HL-60/S4 treated with phorbol 12-myristate 13-acetate at 8.2 ng/mL for 4 days and 3 days (cell line): Measurements from ENCODE around the gene HLCS.

ENCODE experiments used
- in situ Hi-C: fragments of 300-500 bp; cut with MboI; formaldehyde crosslinking; loops from 2 replicates; pipeline ENCODE4 v1.15.0; 2022; ENCODE audit warnings: low sequenced_read_pairs

HLCS gene

DNA sequence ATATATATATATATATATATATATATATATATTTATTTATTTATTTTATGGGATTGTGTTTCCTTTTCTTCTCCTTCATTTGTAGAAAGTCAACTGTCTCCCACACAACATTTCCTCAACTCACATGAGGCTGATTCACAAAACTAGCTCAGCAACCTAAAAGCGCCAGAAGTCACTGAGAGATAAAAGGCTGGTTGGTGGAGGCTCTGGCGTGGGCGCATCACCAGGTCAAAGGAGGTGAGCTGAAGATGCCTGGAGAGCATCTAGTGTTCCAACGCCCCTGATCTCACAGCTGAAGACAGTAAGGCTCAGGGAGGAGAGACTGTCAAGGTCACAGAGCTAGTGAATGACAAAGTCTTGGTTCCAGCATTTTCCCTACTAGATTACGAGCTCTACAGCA, 78.0 kb downstream of the HLCS start:
- in situ Hi-C loops = no loop called here

DNA sequence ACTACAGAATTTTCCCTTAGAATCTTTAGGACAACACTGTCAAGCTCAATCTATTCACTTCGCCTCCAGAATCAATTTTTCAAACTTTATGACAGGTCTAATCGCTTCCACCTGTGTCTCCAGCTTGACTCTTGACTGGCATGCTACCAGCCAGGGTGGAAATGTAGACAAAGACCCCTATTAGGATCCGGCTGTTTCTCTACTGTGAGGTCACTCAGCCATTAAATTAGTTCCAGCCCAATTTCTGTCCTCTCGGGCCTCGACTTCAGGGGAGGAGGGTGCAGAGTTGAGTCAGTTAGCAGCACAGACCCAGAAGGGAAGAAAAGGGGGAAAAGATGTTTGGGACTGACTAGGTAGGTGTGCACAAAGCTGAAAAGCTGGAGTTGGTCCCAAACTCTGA, 78.5 kb downstream of the HLCS start:
- in situ Hi-C loops = no loop called here

DNA sequence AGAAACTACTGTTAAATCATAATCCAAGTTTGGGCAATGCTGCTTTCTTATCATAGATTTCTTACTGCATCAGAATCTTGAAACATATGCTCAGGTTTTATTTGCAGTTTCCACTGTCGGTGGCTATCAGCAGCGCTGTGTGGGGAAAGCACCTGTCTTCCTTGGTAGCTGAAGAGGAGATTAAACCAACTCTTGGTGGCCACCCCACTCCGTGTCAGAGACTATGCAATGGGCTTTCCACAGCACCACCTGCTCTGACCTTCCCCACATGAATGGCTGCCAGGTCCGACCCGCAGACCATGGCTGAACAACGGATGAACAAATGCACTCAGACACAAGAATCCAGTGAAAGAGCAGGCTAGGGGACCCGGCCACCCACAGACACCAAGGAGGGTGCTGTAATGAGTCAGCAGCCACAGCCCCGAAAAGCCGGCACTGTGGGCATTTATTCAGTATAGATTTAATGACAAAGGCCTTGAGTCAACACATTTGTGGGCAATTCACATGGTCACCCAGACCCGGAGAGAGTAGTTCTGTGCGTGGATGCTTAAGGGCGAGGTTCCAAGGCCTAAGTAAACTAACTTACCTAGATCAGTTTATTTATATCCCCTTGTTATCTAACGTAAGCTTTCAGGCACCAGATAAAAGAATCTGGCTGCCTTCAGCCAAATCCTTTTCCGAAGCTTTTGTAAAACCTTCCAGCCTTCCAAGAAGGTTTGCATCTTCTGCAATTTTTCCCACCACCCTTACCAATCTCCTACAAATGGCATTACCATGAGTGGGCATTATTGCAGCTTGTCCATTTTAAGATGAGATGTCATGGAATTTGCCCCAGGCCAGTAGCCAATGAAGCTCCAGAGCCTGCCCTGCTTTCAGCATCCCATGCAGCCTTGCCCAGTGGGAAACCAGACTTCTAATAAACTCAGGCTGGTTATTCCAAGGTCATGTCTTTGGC, 82.7 kb downstream of the HLCS start:
- in situ Hi-C loops = no loop called here

DNA sequence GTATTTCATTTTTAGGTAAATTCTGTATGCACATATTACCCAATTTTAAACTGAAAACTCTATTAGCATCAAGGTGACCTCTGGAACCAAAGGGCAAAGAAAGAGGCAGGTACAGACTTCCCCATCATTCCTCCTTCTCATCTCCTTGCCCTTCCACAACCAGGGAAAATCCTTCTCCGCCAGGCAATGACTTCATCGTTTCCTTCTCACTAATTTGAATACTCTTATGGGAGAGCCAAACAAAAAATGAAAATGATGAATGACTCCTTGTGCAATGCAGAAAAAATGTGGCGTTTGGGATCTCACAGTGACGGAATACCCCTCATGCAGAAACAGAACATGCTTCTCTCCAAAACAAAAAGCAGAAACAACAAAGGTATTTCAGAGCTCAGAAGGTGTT, 83.7 kb downstream of the HLCS start:
- in situ Hi-C loops = no loop called here

DNA sequence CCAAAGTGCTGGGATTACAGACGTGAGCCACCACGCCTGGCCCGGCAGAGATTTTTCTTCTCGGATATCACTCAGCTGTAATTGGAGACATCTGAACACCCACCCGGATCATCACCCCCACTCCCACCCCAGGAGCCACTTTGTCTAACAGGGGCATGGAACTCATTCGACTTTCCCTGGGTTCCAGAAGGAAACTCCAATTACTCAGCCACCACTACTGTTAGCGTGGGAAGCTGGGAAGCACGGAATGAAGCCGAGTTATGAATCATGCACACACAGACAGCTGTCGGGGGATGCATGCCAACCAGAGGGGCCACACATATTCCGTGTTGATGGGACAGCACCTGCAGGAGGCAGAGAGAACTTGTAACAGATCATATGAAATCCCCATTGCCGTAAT, 85.2 kb downstream of the HLCS start:
- in situ Hi-C loops = no loop called here

DNA sequence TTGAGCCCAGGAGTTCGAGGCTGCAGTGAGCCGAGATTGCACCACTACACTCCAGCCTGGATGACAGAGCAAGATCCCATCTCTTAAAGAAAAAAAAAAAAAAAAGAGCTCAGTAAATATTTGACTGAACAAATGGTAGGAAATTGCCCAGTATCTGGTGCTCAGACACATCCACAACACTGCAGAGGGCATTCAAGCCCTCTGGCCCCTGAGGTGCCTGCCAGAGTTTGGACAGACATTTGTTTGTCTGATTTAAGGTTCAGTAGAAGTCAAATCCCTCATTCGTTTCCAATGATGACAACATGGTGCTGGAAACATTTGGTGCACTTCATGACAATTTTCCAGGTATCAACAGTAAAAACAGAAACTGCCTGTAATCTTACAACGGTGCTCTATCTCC, 86.6 kb downstream of the HLCS start:
- in situ Hi-C loops = no loop called here

DNA sequence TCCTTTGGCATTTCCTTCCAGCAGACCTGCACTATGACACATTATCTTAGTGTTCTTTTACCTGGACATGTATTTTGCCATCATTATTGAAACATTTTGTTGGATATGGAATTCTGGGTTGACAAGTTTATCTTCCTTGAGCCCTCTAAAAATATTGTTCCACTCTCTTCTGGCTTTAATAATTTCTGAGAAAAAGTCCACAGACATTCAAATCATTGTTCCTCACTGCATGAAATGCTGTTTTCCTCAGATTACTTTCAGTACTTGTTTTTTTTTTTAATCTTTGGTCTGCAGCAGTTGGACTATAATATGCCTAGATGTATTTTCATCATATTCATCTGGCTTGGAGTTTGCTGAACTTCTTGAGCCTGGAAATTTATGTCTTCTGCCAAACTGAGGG, 88.7 kb downstream of the HLCS start:
- in situ Hi-C loops = no loop called here

DNA sequence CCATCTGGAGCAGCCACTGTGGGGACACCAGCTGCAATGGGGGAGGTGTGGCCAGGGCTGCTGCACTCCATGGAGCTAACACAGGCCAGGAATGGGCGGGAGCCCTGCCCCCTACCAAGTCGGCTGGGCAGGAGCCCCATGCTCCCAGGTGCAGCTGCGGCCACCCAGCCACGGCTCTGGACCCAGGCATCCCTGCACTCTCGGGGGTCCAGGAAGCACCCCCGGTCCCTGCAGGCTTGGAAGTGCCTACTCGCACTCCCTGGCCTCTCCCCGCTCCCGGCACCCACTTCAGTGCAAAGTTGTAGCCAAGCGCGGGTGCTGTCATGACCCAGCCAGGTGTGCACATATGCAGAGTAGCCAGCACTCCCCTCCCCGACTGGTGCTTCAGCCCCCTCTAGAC, 91.8 kb downstream of the HLCS start:
- in situ Hi-C loops = no loop called here

DNA sequence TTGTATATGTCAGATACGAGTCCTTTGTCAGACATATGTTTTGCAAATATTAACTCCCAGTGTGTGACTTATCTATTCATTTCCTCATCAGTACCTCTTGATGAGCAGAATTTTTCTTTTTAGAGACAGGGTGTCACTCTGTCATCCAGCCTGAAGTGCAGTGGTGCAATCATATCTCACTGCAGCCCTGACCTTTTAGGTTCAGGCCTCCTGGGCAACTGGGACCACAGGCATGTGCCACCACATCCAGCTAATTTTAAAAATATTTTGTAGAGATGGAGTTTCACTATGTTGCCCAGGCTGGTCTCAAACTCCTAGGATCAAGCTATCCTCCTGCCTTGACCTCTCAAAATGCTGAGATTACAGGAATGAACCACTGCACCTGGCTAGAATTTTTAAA, 93.0 kb downstream of the HLCS start:
- in situ Hi-C loops = no loop called here

DNA sequence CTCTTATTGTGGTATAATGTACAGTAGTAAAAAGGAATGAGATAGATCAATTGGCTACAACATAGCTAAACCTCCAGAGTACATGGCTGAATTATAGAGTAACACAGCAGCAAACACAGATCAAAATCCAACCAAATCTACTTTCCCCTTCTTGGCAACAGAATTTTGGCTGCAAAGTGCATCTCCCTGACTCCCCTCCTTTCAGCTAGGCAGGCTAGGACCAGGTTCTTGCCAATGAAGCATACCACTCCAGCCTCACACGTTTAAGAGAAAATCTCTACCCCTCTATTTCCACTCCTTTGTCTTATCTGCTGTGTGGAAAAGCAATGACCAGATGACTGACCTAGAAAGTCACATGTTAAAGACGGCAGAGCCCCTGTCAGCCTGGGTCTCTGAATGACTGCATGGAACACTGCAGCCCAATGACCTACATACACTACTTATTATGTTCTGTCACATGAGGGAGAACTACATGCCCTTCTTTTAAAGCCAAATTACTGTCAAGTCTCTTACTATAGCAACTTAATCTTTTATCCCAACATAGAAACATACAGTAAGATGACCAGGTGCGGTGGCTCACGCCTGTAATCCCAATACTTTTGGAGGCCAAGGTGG, 99.1 kb downstream of the HLCS start:
- in situ Hi-C loops = no loop called here

DNA sequence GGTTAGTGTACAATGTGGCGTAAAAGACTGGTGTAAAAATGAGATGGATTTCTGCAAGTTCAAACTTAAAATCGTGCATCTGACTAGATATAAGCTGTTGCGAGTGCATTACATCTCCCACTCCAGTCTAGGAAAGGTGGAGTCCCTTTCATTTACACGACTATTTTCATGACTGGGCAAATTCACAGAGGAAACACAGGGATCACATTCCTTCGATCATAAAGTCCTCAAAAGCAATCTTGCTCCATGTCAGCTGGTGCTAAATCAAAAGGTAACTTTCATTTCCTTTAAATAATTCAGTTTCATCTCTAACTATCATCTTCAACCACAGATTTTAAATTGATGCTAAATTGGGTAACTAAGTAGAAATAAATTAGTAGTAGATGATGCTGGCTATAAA, 100.0 kb downstream of the HLCS start:
- in situ Hi-C loops = no loop called here

DNA sequence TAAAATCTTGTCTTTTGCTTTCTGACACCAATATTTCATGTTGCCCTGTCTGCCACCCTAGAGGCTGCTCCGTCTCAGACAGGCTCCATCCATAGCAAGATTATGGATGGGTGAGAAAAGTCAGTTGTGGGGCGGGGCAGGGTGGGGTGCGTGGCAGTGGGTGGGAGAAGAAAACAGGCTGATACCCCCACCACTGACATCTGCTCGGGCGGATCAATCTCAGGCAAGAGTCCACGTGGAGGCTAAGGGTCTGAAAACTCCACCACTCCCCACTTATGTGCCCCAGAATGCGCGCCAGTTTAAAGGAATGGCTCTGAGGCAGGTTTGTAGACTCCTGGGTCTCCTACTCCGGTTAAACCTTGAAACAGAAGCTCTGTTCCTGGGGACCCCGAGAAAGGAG, 101.5 kb downstream of the HLCS start:
- in situ Hi-C loops = no loop called here

DNA sequence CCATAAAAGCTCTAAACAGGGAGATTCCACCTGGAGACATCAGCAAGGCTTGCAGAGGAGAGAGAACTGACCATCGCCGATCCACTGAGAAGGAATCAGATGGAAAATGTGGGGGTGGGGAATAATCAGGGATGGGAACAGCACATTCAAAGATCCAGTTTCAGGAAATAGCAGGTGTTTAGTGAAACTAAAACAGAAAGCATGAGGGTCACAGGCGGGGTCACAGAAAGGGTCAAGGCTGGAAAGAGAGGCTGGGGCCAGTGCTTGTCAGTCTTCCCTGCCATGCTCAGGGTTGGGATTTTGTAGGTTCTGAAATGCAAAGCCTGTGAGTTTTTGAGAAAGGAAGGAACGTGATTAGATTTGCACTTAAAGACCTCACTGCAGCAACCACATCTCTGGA, 103.2 kb downstream of the HLCS start:
- in situ Hi-C loops = no loop called here

DNA sequence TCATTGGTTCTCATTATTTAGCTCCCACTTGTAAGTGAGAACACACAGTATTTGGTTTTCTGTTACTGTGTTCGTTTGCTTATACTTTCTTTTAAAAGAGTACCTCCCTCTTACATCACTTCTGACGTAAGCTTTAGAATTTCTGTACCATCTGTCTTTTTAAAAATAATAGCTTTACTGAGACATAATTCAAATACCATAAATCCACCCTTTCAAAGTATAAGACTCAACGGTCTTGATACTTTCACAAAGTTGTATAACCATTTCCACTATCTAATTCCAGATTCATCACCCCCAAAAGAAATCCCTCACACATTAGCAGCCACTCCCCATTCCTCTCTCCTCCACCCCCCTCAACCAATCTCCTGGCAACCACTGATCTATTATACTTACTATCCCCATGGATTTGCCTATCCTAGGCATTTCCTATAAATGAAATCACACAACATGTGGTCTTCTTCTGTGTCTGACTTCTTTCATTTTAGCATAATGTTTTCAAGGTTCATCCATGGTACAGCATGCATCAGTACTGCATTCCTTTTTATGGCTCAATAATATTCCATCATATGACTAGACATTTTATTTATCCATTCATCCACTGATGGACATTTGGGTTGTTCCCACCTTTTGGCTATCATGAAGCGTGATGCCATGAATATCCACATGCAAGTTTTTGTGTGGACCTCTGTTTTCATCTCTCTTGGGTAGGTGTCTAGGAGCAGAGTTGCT, 104.7 kb downstream of the HLCS start:
- in situ Hi-C loops = no loop called here

DNA sequence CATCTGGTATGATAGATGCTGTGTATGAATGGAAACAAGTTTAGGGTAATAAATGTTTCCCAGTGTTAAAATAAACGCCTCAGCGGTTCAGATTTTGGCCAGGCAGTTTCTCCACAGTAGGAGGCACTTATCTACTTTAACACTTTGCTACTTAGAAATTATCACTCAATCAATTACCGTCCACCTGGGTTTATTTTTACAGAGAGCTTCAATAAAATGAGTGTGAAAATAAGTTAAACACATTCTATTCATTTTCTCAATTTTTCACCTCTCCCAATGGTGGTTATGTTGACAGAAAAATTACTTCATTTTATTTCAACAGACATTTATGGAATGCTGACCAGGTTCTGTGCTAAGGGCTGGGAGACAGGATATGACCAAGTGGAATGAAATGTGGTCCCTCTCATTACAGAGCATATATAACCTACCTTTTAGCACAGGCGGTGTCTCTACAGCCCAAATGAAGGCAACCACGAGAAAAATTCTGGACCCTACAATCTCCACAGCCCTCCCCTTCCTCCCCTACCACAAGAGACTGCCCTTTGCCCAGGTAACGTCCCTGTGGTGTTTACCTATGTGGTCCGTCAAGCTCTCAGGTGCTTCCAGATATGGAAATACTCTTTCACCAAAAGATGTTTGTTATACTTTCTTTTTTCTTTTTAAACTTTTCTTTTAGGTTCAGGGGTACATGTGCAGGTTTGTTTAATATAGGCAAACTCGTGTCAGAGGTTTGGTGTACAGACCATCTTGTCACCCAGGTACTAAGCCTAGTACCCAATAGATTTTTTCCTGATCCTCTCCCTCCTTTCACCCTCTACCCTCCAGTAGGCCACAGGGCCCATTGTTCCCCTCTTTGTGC, 105.5 kb downstream of the HLCS start:
- in situ Hi-C loops = no loop called here

DNA sequence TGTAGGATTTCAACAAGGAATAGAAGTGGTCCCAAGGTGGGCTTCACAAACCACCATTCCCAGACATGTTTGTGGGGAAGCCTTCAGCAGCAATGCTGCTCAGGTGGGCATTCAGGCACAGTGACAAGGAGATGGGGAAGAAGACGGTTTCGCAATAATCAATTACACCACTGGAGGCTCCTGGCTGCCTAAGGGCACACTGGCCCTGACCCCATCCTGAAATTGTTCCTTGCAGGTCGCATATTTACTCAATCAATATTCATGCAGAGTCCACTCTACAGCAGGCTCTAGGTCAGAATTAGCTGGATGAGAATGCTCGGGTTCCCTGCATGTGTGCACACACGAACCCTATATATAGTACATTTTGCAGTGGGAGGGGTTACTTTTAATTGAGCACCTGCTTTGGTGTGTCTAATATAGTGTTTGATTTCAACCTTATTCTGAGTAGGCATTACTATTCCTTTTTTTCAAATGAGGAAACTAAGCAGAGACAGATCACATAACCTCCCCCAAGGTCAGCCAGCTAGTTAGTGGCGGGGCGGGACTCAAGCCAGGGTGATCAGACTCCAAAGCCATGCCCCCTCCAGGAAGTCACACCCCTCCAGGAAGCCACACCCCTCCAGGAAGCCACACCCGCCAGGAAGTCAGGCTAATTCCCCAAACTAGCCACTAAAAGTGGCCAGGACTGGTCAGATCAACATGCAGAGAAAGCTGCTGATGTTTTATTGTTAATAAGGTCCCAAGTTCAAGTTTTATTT, 106.5 kb downstream of the HLCS start:
- in situ Hi-C loops = no loop called here

DNA sequence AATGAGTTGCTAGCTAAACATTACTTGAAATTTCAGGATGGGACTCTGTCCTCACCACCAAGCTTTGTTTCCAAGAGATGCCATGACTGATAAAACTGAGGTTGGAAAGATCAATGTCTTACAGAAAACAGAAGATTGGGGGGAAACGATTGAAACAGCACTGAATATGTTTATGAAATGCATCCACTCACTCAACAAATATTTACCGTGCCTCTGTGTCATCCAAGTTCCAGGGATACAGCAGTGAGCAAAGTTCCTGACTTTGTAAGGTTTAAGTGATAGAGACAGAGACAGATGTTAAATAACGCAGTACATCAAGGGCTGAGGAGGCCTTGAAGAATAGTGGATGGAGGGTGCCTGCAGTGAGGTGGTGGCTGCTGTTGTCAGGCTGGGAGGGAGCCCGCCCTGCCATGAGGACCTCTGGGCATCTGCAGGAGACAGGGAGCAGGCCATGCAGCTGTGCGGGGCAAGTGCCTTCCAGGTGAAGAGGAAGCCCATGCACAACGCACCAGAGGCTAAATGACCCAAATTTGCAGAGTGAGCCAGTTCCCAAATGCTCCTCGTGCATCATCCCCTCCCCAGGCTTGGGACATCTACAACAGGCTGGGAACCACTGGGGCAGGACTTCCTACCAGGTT, 108.0 kb downstream of the HLCS start:
- in situ Hi-C loops = no loop called here

DNA sequence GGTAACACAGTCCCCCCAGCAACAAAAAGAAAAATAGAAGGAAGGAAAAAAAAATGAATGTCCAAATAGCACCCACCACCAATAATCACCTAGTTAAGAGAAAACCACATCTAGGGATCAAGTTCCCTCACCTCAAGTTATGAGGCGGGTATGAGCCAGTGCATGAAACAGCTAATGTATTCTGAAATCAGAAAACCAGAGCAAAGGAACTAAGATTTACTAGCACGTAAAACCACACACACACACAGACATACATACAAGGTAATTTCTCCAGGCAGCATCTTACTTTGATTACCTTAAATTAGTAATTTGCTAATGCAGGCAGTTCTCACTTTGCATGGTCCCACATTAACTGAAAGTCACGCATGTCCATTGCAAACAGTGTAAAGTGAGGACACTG, 109.8 kb downstream of the HLCS start:
- in situ Hi-C loops = no loop called here

DNA sequence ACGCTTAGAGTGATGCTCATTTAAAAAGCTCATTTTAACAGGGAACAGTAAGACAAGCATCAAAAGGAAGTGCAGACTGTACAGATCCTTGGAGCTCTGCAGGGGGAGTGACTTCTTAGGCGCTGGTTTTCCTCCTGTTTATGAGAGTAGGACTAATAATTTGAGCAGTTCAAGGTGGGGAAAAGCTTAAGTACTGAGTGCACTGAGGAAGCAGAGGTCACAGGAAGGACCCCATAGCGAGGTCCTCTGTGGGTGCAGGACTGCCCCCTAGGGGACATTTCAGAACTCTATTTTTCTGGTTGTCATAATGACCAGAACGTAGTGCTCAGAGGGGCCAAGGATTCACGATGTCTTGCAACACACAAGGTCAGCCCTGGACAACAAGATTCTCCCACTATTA, 112.1 kb downstream of the HLCS start:
- in situ Hi-C loops = no loop called here

DNA sequence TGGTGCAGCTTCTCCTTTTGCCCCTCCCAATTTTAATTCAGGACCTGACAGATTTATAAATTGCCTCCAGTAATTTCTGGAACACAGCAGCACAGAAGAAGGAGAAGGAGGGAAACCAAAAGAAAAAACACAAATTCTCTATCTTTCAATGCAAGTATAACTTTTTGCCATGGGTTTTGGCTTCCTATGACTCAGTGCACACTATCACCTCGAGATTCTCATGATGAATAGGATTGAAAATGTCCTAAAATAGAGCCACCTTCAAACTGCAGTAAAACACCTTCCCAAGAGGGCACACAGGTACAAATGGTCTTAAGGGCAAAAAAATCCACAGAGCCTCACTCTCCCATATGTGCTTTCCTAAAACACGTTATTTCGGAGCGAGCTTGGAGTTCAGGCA, 113.6 kb downstream of the HLCS start:
- in situ Hi-C loops = no loop called here
